Mucosa of rectum (tissue), 2 donors: ENCODE results near the gene OSTF1.

Experiments used
- H3K27ac ChIP-seq, 2 donors: one replicate each; pipeline ENCODE4 v1.7.0; 2013; ENCODE audit warnings: inconsistent platforms in 2 of 2, low read depth in 2 of 2, low read length in 2 of 2
- H3K27me3 ChIP-seq, 2 donors: one replicate each; pipeline ENCODE4 v1.7.0; 2013; ENCODE audit warnings: low read length in 2 of 2; ENCODE audit not compliant: control insufficient read depth in 2 of 2, insufficient read depth in 2 of 2
- H3K36me3 ChIP-seq, 2 donors: one replicate each; pipeline ENCODE4 v1.7.0; 2013; ENCODE audit warnings: low read length in 2 of 2; ENCODE audit not compliant: control insufficient read depth in 2 of 2, insufficient read depth in 2 of 2
- H3K4me1 ChIP-seq, 2 donors: one replicate each; pipeline ENCODE4 v1.7.0; 2013; ENCODE audit warnings: low read length in 2 of 2, mild to moderate bottlenecking in 1 of 2; ENCODE audit not compliant: control insufficient read depth in 2 of 2, insufficient read depth in 2 of 2
- H3K4me3 ChIP-seq, 2 donors: one replicate each; pipeline ENCODE4 v1.7.0; 2013; ENCODE audit warnings: low read length in 2 of 2
- H3K9ac ChIP-seq, 2 donors: one replicate each; pipeline ENCODE4 v1.7.0; 2013; ENCODE audit warnings: low read length in 2 of 2, low read depth in 1 of 2, mild to moderate bottlenecking in 1 of 2
- H3K9me3 ChIP-seq, 2 donors: one replicate each; pipeline ENCODE4 v1.7.0; 2013; ENCODE audit warnings: low read length in 2 of 2; ENCODE audit not compliant: control insufficient read depth in 2 of 2
- donor health status: healthy.
- donor health status: Normal muscosa, but diverticular disease.

OSTF1 gene

GRCh38 chr9:75063556-75064305, 24.6 kb upstream of the OSTF1 start:
- H3K36me3 ChIP-seq, result peaks cover 11% of the 10 kb centered on the region in 2 donors
- H3K27me3 ChIP-seq, result no peaks in the 10 kb centered on the region
- no peak overlapping the region for H3K4me3 ChIP-seq
- H3K9ac ChIP-seq, result no peak overlapping the region
- H3K9me3 ChIP-seq, result no peaks in the 10 kb centered on the region
- H3K27ac ChIP-seq, result no peak overlapping the region
- no peaks in the 10 kb centered on the region for H3K4me1 ChIP-seq

GRCh38 chr9:75064307-75065025, 23.8 kb upstream of the OSTF1 start:
- Histone ChIP-seq H3K27ac (no peak overlapping the region), H3K9ac (no peak overlapping the region), H3K9me3 (no peaks in the 10 kb centered on the region), H3K4me1 (no peaks in the 10 kb centered on the region), H3K4me3 (no peak overlapping the region), H3K36me3 (peaks cover 11% of the 10 kb centered on the region in 2 donors), H3K27me3 (no peaks in the 10 kb centered on the region)

- no peaks in the 10 kb centered on the region for H3K27me3 ChIP-seq
- H3K36me3 ChIP-seq, result peaks cover 11% of the 10 kb centered on the region in 2 donors
- H3K9ac ChIP-seq, result no peak overlapping the region
- H3K4me1 ChIP-seq, result no peaks in the 10 kb centered on the region
- no peak overlapping the region for H3K27ac ChIP-seq
- no peak overlapping the region for H3K4me3 ChIP-seq
- H3K9me3 ChIP-seq, result no peaks in the 10 kb centered on the region
Measured at GRCh38 chr9:75065510-75065909, 22.8 kb upstream of the OSTF1 start.

- H3K9ac ChIP-seq, result no peak overlapping the region
- no peaks in the 10 kb centered on the region for H3K9me3 ChIP-seq
- H3K27ac ChIP-seq, result no peak overlapping the region
Measured at GRCh38 chr9:75067894-75068293, 20.4 kb upstream of the OSTF1 start.

GRCh38 chr9:75069171-75069570, 19.1 kb upstream of the OSTF1 start:
- Histone ChIP-seq H3K4me1 (peaks cover 0 to 10% of the 10 kb centered on the region in 2 donors), H3K36me3 (peaks cover 5 to 7% of the 10 kb centered on the region in 2 donors), H3K27me3 (no peaks in the 10 kb centered on the region), H3K4me3 (no peak overlapping the region), H3K9ac (no peak overlapping the region), H3K9me3 (no peaks in the 10 kb centered on the region), H3K27ac (no peak overlapping the region)

More at GRCh38 chr9:75067894-75068293, 20.4 kb upstream of the OSTF1 start:
- Histone ChIP-seq H3K27me3 (no peaks in the 10 kb centered on the region), H3K4me1 (peaks cover 0 to 10% of the 10 kb centered on the region in 2 donors), H3K4me3 (no peak overlapping the region), H3K36me3 (peaks cover 7 to 8% of the 10 kb centered on the region in 2 donors)

- Histone ChIP-seq H3K4me3 (peak overlapping the region; percentile 16 to 38), H3K36me3 (peaks cover 5 to 7% of the 10 kb centered on the region in 2 donors), H3K9ac (peak overlapping the region in 1 of 2 donors; percentile 58), H3K27me3 (no peaks in the 10 kb centered on the region), H3K9me3 (no peaks in the 10 kb centered on the region), H3K27ac (peak overlapping the region; percentile 62 to 83), H3K4me1 (peaks cover 0 to 10% of the 10 kb centered on the region in 2 donors)
Measured at GRCh38 chr9:75071530-75072122, 16.7 kb upstream of the OSTF1 start.

- no peaks in the 10 kb centered on the region for H3K27me3 ChIP-seq
- no peak overlapping the region for H3K27ac ChIP-seq
- H3K9me3 ChIP-seq, result no peaks in the 10 kb centered on the region
- no peaks in the 10 kb centered on the region for H3K36me3 ChIP-seq
- no peak overlapping the region for H3K4me3 ChIP-seq
- no peak overlapping the region for H3K9ac ChIP-seq
- peaks cover 0 to 10% of the 10 kb centered on the region in 2 donors for H3K4me1 ChIP-seq
Measured at GRCh38 chr9:75072895-75073294, 15.4 kb upstream of the OSTF1 start.

GRCh38 chr9:75081632-75082031, 6.7 kb upstream of the OSTF1 start:
- no peak overlapping the region for H3K9ac ChIP-seq

GRCh38 chr9:75083188-75083970, 4.9 kb upstream of the OSTF1 start:
- Histone ChIP-seq H3K4me1 (peaks cover 12 to 18% of the 10 kb centered on the region in 2 donors), H3K4me3 (no peak overlapping the region), H3K27me3 (no peaks in the 10 kb centered on the region), H3K27ac (peak overlapping the region; percentile 25 to 67), H3K36me3 (peaks cover 12 to 19% of the 10 kb centered on the region in 2 donors), H3K9me3 (no peaks in the 10 kb centered on the region), H3K9ac (peak overlapping the region in 1 of 2 donors; percentile 23)

More at GRCh38 chr9:75081632-75082031, 6.7 kb upstream of the OSTF1 start:
- H3K27me3 ChIP-seq, result no peaks in the 10 kb centered on the region
- peaks cover 12 to 19% of the 10 kb centered on the region in 2 donors for H3K36me3 ChIP-seq
- no peak overlapping the region for H3K27ac ChIP-seq
- H3K9me3 ChIP-seq, result no peaks in the 10 kb centered on the region
- peaks cover 12 to 18% of the 10 kb centered on the region in 2 donors for H3K4me1 ChIP-seq
- no peak overlapping the region for H3K4me3 ChIP-seq
